ENCODE data around the gene TBCA. TPM values are rescaled to one million over a fixed set of nuclear protein-coding genes. Genes with fewer than 3 reads are reported as not detected.
"Not testable (repeated sequence)": the region's sequence is repeated elsewhere in the genome, so short reads cannot be mapped to it uniquely, and the experiment has no call there.

TBCA gene
- total RNA-seq, 1 experiment from 2014 or later = 163 TPM

DNA sequence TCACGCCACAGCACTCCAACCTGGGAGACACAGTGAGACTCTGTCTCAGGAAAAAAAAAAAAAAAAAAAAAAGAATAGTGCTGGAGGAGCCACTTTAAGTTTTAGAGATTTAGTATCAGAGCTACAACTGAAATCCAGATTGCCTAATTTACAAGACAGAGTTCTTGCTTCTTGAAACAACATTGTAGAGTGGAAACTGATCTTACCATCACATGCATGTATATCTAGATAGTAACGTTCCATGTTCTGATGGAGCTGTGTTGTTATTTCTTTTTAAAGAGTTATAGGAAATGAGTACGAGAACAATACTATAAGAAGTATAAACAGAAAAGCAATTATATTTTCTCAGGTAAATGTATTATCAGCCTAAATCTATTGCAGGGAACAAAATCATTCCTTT, 48.9 kb downstream of the TBCA start:
- in situ Hi-C loops (cut with HindIII; ENCODE audit: low pct_unique_long_range_greater_than_20kb, low sequenced_read_pairs) = no loop called here
- no peak for DNase-seq (ENCODE audit: low read depth)

- DNase-seq (ENCODE audit: low read depth) = no peak
- in situ Hi-C loops (cut with HindIII; ENCODE audit: low pct_unique_long_range_greater_than_20kb, low sequenced_read_pairs) = no loop called here
These were observed 50.5 kb downstream of the TBCA start for GRCh38 chr5:77725616-77726015.

DNA sequence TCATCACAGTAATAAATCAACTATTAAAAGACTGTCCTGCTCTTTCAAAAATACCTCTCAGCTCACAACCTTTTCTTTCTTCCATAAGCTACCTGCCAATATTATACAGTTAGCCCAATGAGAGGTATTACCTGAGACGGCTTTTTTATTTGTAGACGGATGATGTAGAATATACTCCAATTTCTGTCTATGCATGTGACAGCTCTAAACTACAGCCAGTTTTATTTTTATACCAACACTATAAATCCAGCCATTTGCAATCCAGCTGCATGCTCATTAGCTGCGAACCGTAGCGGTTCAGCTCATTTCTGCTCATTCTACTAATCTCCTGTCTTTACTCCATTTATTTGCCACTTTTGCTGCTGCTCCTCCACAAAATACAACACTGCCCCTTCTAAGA, 51.2 kb downstream of the TBCA start:
- no peak for DNase-seq (ENCODE audit: low read depth)
- in situ Hi-C loops (cut with HindIII; ENCODE audit: low pct_unique_long_range_greater_than_20kb, low sequenced_read_pairs) = no loop called here

DNA sequence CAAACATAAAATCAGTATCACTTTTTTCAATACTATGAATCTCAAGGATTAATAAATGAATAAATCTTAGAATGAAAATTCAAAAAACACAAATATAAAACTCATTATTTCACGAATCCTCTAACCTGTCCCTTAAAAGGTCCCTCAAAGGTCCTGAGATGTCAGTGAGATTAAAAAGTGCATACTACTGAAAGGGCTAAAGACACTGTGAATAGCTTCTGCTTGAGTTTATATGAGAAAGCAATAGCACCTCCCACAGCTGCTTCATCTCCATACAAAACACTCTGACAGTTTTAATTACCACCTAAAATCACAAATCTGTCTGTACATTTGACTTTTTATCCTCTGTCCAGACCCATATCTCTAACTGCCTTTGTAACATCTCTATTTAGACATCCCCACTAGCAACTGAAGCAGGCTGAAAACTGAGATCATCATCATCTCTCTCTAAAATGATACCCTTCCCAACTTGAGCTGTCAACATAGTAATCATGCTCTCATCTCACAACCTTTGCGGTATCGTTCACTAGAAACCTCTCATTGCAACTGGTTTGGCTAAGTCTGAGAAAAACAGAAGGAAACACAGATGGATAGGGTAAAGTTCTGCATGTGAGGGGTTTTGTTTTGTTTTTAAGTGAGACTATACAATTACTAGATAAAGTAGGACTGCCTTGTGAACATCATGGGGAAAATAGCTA, 56.3 kb downstream of the TBCA start:
- in situ Hi-C loops (cut with HindIII; ENCODE audit: low pct_unique_long_range_greater_than_20kb, low sequenced_read_pairs) = no loop called here

DNA sequence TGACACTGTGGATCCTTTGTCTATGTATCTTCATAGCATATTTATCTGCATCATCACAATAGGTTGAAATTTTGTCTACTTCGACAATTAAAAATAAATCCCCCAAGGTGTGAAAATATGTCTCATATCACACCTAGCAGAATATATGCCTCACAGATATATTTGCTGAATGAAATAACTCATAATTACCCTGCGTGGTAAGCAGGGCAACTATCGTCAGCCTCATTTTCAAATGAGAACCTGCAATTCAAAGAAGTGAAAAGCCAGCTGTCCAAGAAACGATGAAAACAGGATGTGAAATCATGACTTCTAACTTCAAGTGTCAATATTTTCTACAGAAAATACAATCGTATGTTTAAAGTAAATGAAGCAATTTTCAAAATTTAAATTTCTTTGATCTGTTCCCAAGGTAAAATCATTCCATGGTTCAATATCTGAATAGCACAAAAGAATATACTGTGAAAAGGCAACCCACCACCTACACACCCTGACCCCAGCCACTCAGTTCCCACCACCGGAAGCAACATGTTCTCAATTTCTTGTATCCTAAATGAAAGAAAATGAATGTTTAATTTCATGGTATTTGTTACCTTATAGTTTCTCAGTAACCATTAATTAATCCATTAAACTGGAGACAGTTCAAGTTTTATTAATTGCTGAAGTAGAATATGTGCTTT, 57.1 kb downstream of the TBCA start:
- DNase-seq (ENCODE audit: low read depth) = no peak
- in situ Hi-C loops (cut with HindIII; ENCODE audit: low pct_unique_long_range_greater_than_20kb, low sequenced_read_pairs) = no loop called here

More for the DNA sequence above, 56.3 kb downstream of the TBCA start:
- no peak for DNase-seq (ENCODE audit: low read depth)

- DNase-seq (ENCODE audit: low read depth) = no peak
- in situ Hi-C loops (cut with HindIII; ENCODE audit: low pct_unique_long_range_greater_than_20kb, low sequenced_read_pairs) = no loop called here
These were observed 66.0 kb downstream of the TBCA start for GRCh38 chr5:77709993-77710685.

- no peak for DNase-seq (ENCODE audit: low read depth)
- in situ Hi-C loops (cut with HindIII; ENCODE audit: low pct_unique_long_range_greater_than_20kb, low sequenced_read_pairs) = no loop called here
These were observed 66.8 kb downstream of the TBCA start for GRCh38 chr5:77709340-77709739.

- in situ Hi-C loops (cut with HindIII; ENCODE audit: low pct_unique_long_range_greater_than_20kb, low sequenced_read_pairs) = no loop called here
These were observed 68.3 kb downstream of the TBCA start for GRCh38 chr5:77707791-77708190.

GRCh38 chr5:77699569-77699968, 76.6 kb downstream of the TBCA start:
- not testable (repeated sequence) for DNase-seq (ENCODE audit: low read depth)

More at GRCh38 chr5:77707791-77708190, 68.3 kb downstream of the TBCA start:
- no peak for DNase-seq (ENCODE audit: low read depth)

GRCh38 chr5:77698920-77699319, 77.2 kb downstream of the TBCA start:
- in situ Hi-C loops (cut with HindIII; ENCODE audit: low pct_unique_long_range_greater_than_20kb, low sequenced_read_pairs) = no loop called here
- no peak for DNase-seq (ENCODE audit: low read depth)

More at GRCh38 chr5:77699569-77699968, 76.6 kb downstream of the TBCA start:
- in situ Hi-C loops (cut with HindIII; ENCODE audit: low pct_unique_long_range_greater_than_20kb, low sequenced_read_pairs) = not testable (repeated sequence)

DNA sequence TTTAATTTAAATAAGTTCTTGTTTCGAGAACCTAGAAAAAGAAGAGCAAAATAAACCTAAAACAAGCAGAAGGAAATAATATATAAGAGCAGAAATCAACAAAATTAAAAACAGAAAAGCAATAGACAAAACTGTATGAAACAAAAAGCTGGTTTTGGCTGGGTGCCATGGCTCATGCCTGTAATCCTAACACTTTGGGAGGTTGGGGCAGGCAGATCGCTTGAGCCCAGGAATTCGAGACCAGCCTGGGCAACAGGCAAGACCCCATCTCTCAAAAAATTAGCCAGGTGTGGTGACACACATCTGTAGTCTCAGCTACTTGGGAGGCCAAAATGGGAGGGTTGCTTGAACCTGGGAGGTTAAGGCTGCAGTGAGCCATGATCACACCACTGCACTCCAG, 78.4 kb downstream of the TBCA start:
- in situ Hi-C loops (cut with HindIII; ENCODE audit: low pct_unique_long_range_greater_than_20kb, low sequenced_read_pairs) = no loop called here
- no peak for DNase-seq (ENCODE audit: low read depth)

GRCh38 chr5:77696120-77696519, 80.0 kb downstream of the TBCA start:
- DNase-seq (ENCODE audit: low read depth) = no peak
- in situ Hi-C loops (cut with HindIII; ENCODE audit: low pct_unique_long_range_greater_than_20kb, low sequenced_read_pairs) = no loop called here

DNA sequence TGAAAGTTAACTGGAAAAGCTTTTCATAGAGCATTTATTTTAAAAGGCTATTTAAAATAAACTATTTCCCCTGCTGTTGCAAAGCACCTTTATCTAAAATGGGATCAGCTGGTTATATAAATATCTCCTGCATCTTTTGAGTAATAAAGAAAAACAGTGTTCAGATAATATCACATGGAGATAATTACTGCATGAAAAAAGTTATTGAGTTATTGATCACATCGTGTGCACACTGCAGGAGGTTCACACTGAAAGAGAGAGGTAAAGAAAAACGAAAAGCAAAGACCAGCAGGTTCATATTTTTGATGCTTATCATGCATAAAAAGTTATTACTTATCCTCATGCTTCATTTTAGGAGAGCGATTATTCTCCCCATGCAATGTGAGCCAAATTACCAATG, 82.2 kb downstream of the TBCA start:
- no peak for DNase-seq (ENCODE audit: low read depth)
- in situ Hi-C loops (cut with HindIII; ENCODE audit: low pct_unique_long_range_greater_than_20kb, low sequenced_read_pairs) = no loop called here

DNA sequence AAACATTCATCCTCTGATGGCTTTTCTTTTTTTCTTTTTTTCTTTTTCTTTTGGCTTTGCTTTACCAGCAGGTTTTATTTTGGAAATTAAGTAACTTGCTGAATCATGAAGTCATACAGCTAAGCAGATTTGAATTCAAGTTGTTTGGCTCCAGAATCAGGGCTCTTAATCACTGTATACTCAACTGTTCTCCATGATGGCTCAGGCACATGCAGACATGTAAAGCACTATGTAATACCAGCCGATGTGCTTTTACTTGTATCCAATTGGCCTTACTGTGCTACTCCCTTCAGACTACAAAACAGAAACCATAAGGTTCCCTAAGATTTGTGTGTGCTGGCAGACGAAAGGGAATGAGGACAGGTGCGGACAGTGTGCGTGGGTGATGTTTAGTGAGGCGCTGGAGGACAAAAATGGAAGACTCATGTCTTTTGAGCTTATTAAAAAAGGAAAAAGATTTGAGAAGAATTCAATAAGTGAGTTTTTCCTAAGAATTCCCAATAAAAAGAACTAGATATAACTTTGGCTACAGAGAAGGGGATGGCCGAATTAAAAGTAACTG, 92.9 kb downstream of the TBCA start:
- DNase-seq (ENCODE audit: low read depth) = no peak
- in situ Hi-C loops (cut with HindIII; ENCODE audit: low pct_unique_long_range_greater_than_20kb, low sequenced_read_pairs) = no loop called here

GRCh38 chr5:77670526-77670925, 105.6 kb downstream of the TBCA start:
- no peak for DNase-seq (ENCODE audit: low read depth)
- in situ Hi-C loops (cut with HindIII; ENCODE audit: low pct_unique_long_range_greater_than_20kb, low sequenced_read_pairs) = no loop called here

DNA sequence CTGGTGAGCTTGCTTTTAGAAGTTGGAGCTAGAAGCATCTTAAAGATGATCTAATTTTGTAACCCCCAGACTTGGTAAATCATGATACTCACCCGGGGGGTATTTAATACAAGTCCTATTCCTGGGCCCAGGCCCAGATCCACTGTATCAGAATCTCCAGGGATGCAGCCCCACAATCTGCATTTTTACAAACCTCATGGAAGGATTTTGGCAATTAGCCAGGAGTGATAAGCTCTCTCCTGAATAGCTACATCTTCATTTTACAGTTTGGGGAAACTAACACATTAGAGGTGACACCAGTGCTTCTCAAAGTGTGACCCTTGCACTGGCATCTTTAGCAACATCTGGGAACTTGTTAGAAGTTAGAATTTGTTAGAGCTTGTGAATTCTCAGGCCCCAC, 106.5 kb downstream of the TBCA start:
- DNase-seq (ENCODE audit: low read depth) = no peak
- in situ Hi-C loops (cut with HindIII; ENCODE audit: low pct_unique_long_range_greater_than_20kb, low sequenced_read_pairs) = no loop called here

GRCh38 chr5:77663090-77663863, 112.9 kb downstream of the TBCA start:
- in situ Hi-C loops (cut with HindIII; ENCODE audit: low pct_unique_long_range_greater_than_20kb, low sequenced_read_pairs) = no loop called here
- DNase-seq (ENCODE audit: low read depth) = no peak

DNA sequence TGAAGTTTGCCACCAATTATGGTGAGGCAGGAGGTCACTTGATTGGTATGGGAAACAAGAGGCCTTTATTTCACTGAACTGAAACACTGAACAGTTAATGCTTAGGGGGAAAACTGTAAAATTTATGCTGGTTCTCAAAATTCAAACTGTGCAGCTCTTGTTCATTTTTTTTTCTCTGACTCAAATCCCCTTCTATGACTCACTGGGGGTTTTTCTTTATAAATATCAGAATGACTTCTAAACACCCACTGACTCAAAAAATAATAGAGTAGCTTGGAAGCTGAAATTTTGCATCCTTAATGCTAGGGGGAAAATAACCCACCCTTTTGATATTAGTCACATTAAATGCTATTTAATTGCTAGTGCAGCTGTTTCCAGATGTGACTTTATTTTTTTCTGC, 113.5 kb downstream of the TBCA start:
- no peak for DNase-seq (ENCODE audit: low read depth)
- in situ Hi-C loops (cut with HindIII; ENCODE audit: low pct_unique_long_range_greater_than_20kb, low sequenced_read_pairs) = no loop called here

All from Caki2 (cell line).